GM18870 (cell line): ENCODE results near the gene GLB1L2.

Experiments
- ATAC-seq: cut with Tn5 transposase; IDR thresholded peaks from one replicate; pipeline ENCODE4 v1.9.1; 2021; ENCODE audit warnings: moderate library complexity; ENCODE audit not compliant: unreplicated experiment

Gene GLB1L2

GRCh38 chr11:134401825-134402809, 70.3 kb downstream of the GLB1L2 start:
- no peak for ATAC-seq

DNA sequence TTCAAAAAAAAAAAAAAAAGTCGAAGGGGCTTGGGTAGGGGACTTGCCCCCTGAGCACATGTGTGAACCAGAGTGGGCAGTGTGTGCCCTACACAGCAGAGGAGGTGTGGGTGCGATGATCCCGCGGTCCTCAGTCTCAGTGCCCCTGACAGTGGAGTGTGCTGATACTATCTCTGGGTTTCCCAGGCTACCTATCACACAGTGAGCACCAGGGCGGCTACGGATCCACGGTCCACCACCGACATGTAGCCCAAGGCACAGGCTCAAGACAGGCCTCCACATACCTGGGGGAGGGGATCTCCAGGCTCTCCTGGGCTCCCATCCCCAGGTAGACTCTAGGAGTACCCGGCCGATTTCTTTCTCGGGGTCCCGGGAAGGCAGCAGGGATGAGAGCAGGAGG, 71.1 kb downstream of the GLB1L2 start:
- ATAC-seq, result no peak

DNA sequence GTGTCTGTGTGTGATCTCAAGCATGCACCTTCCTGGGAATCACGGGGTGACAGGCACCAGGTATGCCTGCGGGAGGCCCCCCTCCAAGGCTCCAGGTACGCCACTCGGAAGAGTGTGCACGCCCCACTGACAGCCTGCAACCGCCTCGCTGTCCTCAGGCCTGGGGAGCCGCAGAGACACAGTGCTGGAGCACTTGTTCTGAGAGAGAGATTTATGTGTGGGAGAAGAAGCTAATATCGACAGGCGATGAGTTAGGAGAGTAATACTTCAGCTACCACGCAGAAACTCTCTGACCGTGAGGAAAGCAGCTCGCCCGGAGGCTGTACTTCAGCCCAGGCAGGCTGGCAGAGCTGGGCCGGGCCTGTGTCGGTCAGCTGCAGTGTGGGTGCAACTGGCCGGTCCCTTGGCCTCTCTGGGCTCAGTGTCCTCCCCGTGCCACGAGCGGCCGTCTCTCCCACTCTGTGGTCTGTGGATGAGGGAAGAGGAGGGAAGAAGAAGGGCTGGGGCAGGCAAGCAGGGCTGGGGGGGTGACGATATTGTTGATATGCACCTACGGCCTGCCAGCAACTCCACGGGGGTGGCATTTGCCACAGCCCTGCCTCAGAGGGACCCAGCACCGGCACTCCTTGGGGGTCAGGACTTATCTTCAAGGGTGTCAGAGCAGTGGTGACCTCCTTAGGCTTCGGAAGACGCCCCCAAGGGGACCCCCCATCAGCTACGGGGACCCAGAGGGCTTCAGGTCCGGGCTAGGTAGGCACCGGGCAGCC, 73.0 kb downstream of the GLB1L2 start:
- no peak for ATAC-seq

GRCh38 chr11:134405436-134405835, 73.6 kb downstream of the GLB1L2 start:
- no peak for ATAC-seq

DNA sequence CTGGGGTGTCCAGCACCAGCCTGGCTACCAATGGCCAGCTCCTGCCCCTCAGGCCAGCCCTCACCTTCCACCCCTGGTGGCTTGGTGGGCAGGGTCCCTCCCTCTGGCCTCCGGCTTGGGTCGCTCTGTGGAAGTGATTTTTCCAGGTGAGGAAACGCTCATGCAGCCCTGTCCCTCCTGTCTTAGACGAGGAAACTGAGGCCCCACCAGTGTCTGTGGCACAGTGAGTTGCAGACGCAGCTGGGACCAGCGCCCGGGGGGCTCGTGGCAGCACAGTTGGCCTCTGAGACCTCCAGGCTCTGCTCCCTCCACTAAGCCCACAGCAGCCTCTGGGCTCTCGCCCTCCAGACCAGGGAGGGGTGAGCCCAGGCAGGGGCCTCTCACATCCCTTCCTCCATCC, 74.1 kb downstream of the GLB1L2 start:
- no peak for ATAC-seq

DNA sequence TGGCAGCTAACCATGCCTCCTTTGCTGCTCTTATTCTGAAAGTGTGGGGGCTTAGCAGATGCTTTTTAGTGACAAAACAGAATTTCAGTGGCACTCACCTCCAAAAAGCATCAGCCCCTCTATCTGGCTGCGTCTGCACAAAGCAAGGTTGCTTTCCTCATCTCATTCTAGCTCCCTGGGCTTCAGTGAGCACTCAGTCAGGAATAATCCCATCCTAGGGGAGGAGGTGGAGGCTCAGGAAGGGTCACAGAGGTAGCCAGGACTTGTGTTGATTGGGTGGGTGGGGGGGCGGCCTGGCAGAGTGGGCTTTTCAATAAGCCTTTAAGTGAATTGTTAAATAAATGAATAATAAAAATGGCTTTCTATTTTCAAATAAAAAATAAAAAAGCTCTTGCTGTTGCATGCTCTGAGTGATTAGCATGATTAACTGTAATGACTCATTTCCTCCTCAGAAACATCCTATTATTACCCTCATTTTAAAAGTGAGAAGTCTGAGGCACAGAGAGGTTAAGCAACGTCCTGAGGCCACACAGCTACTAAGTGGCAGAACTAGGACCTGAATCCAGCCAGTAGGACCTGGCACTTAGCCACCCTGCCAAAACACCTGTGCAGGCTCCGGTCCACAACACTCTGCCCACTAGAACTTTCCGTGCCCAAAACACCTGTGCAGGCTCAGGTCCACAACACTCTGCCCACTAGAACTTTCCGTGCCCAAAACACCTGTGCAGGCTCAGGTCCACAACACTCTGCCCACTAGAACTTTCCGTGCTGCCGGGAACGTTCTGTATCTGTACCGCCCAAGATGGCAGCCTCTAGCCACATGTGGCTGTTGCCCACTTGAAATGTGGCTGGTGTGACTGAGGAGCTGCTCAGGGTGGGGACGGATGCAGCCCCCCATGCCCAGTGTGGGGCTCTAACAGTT, 74.7 kb downstream of the GLB1L2 start:
- ATAC-seq, result no peak

DNA sequence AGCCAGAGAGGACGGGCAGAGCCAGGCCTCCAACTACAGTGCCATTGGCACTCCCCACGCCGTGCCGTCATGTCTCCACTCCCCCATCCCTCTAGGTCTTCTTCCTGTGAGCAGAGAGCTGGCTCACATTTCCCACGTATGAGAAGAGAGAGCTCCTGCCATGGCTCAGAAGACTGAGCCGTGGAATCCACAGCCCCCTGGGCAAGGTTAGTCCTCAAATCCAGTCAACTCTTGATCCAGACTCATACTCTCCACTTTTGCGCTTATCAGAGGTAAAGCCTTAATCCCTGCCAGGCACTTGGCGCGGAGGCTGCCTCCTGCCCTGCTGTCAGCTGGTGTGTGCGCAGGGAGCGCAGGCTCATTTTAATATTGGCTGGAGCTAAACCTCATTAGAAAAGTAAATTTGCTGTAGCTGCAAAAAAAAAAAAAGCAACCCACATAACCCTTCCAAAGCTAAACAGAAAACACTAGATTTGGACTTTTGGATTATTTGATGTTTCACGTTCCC, 75.6 kb downstream of the GLB1L2 start:
- ATAC-seq, result no peak

GRCh38 chr11:134407923-134408322, 76.1 kb downstream of the GLB1L2 start:
- ATAC-seq, result no peak

- no peak for ATAC-seq
Observed at GRCh38 chr11:134409552-134410429, 78.0 kb downstream of the GLB1L2 start.

GRCh38 chr11:134410766-134411165, 79.0 kb downstream of the GLB1L2 start:
- no peak for ATAC-seq

DNA sequence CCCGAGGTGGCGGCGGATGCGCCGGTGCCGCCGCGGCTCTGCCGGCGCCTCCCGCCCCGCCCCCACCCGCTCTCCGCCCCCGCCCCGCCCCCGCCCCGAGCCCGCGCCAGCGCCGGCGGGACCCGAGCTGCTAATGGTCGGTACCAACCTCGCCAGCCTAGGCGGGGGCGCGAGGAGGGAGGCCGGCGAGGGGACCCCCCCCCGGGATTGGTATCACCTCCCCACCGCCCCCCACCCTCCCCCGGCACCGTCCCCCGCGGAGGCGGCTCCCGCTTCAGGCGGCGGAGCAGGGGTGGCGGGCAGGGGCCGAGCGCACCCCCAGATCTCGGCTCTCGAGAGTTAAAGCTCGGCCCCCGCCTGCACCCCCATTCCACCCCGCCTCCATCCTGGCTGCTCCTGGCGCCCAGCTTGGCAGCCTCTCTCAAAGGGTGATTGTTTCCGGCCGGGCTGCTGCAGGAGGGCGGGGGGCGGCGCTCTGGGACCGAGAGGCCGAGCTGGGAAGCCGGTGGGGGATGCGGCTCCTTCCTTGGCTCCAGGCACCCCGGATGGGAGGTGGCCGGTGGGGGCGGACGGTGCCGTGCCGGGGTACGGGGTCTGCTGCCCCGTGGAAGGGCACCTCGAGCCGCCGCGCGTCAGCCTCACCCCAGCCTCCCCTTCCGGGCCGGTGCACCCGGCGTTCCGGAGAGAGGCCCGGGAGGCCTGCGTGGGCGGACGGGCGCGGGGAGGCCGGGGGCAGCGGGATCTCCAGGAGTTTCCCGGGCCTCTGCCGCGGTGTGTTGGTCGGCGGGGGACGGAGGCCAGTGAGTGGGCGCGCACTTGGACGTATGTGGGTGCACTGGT, 80.6 kb downstream of the GLB1L2 start, which contains the start of gene B3GAT1:
TSS of gene B3GAT1 (minus strand) at position 40 of the 840 bp plus-strand sequence. CDS start 24,583 bp downstream, outside the sequence.
- ATAC-seq, result no peak

DNA sequence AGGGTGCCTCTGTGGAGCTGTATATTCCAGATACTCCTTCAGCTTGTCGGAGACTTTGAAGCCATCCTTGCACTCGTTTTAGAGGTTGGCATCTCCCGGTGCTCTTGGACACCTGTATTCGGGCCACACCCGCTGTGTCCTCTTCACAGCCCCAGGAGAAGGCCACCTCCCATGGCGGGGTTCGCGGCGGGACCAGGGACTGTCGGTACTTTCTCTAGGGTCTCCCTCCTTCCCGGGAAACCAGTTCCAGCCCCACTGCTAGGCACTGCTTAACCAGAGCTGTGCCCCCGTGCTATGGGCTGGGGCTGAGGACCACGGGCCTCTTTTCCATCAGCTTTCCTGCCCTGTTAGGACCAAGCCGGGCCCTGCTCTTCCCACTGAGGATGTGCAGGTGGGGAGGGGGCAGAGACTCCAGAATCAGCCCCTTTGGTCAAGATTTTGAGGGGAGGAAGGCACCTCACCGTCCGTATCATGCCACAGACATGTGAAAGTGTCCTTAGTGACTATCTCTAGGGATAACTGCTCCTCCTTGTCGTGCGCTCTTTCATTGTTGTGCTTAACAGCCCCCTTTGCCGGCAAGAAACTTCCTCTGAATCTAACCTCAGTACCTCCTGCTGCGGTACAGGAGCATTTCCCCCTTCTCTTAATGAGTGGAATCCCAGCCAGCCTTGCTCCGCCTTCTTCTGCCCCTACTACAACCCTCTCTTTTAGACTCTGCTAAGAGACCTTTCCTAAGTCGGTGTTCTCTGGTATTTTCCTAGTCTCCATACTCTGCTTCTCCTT, 81.4 kb downstream of the GLB1L2 start:
- no peak for ATAC-seq

DNA sequence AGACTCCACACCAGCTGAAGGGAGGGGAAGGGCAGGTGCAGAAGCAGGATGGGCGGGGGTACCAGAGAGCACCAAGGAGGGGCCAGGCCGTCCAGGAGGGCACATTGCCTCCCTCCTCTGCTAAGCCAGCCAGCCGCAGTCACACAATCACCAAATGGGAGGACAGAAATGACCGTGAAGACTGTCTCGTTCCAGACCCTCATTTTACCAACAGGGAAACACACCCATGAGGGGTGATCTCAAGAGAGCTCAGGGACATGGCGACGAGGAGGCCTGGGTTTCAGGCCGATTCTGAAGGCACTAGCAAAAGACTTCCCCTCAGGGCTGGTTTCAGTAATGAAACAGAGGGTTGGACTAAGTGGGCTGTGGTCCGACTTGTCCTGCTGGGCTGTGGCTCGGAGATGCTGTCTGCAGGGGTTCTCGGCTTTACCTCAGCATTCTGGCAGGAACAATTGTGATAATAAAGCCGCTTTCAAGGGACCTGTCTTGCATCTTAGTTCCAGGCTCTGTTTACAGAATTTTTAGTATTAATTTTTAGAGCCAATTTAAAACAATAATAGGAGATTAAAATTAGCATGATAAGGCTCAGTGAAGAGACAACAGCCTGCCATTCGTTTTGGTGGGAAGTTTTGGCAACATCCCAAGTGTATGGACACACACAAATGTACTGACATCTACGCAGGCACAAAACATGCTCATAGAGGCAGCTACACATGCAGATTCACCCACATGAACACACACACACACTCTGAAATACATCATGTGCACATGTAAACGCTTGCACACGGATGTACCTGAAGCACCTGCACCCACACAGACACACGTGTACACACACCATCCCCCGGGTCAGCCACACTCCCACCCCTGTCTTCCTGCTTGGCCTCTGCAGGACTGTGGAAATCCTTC, 82.3 kb downstream of the GLB1L2 start:
- no peak for ATAC-seq

- no peak for ATAC-seq
Observed at GRCh38 chr11:134414766-134415765, 83.3 kb downstream of the GLB1L2 start.

- ATAC-seq, result no peak
Observed at GRCh38 chr11:134416726-134417125, 84.9 kb downstream of the GLB1L2 start.
